Muscle of back (tissue), 11 donors: ENCODE measurements around the gene PPP2R1B. TPM values are rescaled to one million over a fixed set of nuclear protein-coding genes. Genes with fewer than 3 reads are reported as not detected.
A peak's percentile ranks its signal among the peaks of the same experiment; 100 is the strongest.
"Not testable (repeated sequence)": the region's sequence is repeated elsewhere in the genome, so short reads cannot be mapped to it uniquely, and the experiment has no call there.

Source experiments
- DNase-seq, 3 donors: peaks; one replicate each; pipeline versions ENCODE4 v3.0.0 to v3.0.0-alpha.2; 2013
- polyA plus RNA-seq, 10 donors: library from polyadenylated mRNA; unstranded; fragments of 120-200 nt; gene quantifications; one replicate each; pipeline ENCODE4 v1.2.1, GENCODE V29; 2013; ENCODE audit not compliant: insufficient read length in 10 of 10

PPP2R1B gene
- polyA plus RNA-seq, 10 donors, result 8.9 to 16.1 (median 11.0) TPM

DNA sequence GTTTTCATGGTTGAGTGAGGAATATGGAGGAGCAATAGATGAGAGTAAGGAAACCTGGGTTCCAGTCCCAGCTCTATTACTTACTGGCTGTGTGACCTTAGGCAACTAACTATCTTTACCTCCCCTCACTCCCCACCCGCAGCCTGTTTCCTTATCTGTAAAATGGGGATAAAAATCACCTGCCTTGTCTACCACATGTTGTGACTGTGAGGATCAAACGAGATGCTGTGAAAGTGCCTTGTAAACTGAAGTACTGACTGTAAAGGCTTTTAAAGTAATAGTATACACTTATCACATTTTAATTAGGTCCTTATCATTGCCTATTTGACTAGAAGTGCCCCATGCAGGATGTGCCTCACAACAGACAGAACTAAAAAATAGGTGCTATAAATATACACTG is 18.9 kb upstream of the PPP2R1B start:
- DNase-seq, result no peak

GRCh38 chr11:111784311-111784710 is 18.1 kb upstream of the PPP2R1B start:
- not testable (repeated sequence) for DNase-seq

- DNase-seq, result no peak
Observed at GRCh38 chr11:111782109-111782741, 16.0 kb upstream of the PPP2R1B start.

GRCh38 chr11:111779118-111779517 is 12.9 kb upstream of the PPP2R1B start:
- no peak for DNase-seq

DNA sequence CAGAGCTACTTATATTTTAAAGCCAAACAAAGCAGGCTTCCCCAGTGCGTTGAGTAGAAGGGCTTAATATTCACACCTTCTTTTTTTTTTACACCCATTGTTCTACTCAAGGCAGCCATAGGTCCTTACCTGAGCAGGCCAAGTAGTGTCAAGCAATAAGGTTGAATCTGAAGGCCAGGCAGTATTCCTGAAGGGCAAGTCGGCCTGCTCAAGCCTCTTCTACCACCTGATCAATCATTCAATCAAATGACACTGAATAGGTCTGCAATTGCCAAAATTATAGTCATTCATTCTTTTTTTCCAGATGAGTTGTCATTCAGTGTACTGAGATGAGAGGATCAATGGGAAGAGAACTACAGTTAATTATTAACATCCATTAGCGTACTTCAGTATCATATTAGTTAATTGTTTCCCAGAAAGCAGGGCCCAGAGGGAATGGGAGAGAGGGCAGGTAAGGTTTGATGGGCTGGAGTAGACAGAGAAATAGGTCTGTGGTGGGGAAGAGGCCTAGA is 11.9 kb upstream of the PPP2R1B start:
- DNase-seq, result no peak

DNA sequence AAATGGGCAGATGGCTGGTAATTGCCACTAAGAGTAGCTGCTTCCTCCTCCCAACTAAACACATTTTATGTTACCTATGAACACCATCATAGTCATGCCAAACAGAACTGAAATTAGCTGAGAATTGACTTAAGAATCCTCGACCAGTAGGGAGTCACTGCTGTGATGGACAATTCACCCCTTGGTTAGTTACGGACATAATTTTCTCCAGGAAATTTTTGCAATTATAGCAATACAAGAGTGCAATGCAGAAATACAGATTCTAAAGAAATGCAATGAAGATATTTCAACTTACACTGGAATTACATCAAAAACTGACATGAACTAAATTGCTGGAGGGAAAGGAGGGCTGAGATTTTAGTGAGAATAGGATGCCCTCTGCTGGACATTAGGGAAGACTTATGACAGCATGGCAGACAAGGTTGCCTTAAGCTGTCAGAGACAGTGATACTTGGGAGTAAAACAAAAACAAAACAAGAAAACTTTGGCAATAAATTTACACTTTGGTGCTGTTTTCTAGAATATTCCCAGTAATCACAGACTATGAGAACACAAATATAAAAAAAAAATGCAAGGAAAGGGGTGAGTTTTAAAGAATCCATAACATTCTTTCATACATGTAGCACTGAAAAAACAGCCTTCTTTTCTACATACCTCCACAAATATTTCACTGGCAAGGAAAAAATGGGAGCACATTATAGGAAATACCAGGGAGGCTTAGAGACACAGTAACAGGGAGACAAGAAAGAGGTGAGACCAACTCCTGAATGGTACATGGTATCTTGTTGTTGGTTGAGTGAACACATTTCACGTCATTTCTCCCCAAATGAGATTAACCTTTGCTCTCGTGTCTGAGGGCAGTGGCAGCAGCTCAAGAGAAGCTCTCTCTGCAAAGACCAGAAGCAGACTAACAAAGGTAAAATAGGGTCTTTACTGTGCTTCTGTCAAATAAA is 11.2 kb upstream of the PPP2R1B start:
- peak; percentile 74 to 88 (median 77) for DNase-seq

DNA sequence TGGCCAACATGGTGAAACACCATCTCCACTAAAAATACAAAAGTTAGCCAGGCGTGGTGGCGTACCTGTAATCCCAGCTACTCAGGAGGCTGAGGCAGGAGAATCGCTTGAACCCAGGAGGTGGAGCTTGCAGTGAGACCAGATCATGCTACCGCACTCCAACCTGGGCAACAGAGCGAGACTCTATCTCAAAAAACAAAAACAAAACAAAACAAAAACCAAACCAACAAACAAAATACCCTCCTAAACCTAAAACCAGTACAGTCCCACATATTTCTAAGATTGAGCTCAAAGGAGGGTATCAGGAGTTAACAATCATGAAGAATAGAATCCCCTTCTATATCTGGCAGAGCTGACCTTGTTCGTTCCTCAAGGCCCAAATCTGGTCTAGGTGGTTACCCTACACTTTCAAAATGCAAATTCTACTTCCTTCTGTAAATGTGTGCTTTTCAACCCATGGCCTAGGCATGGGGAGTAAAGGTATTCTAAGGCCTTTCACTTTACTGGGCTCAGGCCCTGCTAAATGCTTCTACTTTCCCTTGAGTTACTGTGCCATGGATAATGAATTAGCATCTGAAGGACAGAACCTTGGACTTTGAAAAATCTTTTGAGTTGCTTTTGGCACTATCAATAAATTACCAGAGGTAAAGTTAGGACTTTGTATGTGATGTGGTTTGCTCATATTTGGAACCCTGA is 10.4 kb upstream of the PPP2R1B start:
- DNase-seq, result no peak

DNA sequence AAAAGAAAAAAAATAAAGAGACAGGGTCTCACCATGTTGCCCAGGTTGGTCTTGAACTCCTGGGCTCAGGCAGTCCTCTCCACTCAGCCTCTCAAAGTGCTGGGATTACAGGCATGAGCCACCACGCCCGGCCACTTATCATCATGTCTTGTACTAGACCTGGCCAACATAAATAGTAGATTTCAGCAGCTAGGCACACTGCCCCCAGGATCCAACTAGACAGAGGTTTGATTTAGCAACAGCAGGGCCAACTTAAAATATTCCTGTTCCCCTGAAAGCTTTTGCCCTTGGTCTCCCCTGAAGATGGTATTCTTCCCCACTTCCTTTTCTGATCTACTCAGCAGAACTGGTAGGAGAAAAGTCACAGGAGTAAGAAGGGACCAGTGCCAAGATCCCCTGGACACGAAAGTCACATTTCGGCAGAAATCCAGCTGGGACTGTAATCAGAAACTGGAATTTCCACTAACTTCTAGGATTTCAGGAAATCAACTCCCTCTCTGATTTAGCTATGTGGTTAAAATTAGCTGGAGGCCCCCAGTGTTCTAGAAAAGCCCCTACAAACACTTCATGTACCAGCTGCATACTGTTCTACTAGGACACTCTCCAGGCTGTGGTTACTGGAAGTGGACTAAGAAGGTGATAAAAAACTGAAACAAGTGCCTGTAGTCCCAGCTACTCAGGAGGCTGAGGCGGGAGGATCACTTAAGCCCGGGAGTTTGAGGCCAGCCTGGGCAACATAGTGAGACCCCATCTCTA is 8.9 kb upstream of the PPP2R1B start:
- peak; percentile 43 to 73 (median 55) for DNase-seq

DNA sequence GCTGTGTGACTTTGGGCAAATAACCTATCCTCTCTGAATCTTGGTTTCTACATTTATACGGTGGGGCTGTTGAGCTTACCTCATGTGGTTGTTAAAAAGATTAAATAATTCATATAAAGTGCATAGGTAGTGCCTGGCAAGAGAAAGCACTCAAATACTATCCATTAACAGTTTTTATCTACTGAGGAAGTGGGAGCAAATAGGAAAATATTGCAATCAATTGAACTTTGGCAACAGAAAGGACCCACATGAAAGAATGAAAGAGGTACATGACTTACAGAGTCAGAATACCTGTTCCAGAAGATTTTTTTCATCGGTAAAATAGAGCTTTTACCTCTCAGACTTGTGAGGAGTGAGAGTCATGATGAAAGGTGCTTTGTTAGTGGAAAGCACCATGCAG is 6.3 kb upstream of the PPP2R1B start:
- DNase-seq, result no peak

DNA sequence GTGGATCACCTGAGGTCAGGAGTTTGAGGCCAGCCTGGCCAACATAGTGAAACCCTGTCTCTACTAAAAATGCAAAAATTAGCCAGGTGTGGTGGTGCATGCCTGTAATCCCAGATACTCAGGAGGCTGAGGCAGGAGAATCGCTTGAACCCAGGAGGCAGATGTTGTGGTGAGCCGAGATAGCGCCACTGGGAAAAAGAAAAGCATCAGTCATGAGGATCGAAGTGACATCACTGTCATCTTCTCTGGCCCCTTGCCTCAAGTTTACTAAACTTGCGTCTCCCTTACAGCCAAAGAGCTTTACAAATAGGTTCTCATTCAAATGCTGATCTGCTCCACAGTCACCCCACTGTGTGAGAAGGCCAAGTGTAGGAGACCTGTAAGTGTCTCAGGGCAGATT is 5.0 kb upstream of the PPP2R1B start:
- not testable (repeated sequence) for DNase-seq

- no peak for DNase-seq
Observed at GRCh38 chr11:111770581-111771134, 4.5 kb upstream of the PPP2R1B start.

DNA sequence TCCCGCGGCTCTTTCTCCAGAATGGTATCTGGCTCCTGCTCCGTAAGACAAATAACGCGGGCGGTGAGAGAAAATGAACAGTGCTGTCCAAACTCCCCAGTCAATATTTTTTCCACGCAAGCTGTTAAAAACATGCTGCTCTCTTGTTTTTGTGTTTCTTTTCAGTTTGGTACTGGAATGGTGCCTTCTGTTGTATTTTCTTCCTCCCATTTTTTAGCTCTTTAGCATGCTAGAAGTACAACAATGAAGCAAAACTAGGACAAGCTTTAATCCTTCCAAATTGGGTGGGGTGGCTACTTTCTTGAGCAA is 599 bp upstream of the PPP2R1B start:
- no peak for DNase-seq

DNA sequence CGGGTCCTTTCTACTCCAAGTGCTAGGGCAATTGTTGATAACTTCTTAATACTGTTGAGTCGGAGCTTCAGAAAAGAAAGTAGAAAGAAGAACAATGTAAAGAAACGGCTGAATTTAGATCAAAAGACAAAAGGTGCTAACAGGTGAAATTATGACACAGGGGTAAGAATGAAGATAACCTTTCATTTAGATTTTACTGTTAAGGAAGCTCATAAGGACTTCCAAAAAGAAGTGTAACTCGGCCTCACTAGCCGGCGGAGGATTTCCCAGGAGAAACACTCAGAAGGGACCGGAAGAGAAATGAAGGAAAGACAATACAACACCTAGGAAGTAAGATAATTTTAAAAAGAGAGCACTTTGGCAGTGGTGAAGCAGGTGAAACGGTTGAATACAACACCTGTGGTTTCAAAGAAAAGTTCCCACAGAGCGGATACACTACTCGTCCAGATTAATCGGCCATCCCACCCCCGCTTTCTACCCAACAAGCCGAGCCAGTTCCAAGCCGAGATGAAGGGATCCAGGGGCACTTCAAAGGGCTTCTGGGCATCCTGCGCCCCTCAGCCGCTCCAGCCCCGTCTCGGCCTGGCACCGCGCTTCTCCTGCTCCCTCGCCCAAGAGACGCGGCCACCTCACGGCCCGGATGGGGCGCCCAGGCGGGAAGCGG is 737 bp downstream of the PPP2R1B start:
- no peak for DNase-seq

DNA sequence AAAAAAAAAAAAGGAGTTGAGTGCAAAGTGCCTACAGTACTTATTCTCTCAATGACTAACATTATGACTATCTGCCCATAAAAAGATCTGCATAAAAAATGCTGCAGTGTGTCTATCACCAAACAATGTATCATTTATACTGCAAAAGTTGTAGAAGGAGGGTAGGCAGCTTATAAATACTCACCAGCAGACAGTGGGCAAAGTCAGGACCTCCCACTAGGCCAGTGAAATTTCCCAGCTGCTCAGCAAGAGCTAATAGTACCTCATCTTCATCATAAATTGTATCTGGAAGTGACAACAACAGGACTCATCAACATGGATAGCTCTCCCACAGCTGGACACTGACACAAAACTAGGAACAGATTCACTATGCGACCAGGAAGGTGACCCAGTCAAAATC is 1.6 kb downstream of the PPP2R1B start:
- no peak for DNase-seq

DNA sequence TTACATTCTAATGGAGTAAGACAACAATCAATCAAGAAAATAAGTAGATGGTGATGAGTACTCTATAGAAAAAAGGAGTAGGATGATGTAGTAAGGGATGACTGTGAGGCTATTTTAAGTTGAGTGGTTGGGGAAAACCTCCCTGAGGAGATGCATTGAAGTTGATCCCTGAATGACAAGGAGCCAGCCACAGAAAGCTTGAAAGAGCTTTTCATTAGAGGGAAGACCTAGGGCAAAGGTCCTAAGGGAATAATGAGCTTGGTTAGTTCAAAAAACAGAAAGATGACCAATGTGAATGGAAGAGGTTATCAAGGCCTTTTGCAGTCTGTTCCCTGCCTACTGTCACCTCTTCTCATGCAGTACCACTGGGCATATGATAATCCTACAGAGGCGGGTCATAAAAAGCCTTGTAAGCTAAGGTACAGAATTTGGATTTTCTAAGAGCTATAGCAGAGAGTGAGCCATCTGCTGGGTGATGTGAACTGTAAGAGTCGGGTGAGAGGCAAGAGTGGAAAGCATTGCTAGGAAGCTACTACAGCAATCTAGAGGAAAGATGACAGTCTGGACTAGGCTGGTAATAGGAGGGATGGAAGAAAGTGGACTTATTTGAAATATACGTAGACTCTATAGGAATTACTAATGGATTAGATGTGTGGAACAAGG is 3.1 kb downstream of the PPP2R1B start:
- no peak for DNase-seq

- DNase-seq, result no peak
Observed at GRCh38 chr11:111762526-111762925, 3.7 kb downstream of the PPP2R1B start.

DNA sequence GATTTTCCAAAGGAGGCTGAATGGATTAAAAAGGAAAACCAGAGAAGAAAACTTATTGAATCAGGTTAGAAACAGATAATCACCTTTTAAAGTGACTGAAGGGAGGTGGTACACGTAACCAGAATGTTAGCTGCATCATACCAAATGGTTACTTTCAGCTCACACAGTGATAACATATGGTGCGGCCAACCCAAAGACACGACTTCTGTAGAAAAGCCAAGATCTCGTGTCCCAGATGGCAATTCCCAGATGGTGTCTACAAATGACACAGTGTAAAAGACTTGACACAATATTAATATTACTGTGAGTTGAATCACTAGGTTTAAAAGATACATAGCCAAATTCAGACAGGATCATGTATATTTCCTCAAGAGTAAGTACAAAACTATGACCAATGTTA is 5.2 kb downstream of the PPP2R1B start:
- no peak for DNase-seq

GRCh38 chr11:111759778-111760407 is 6.3 kb downstream of the PPP2R1B start:
- DNase-seq, result no peak

DNA sequence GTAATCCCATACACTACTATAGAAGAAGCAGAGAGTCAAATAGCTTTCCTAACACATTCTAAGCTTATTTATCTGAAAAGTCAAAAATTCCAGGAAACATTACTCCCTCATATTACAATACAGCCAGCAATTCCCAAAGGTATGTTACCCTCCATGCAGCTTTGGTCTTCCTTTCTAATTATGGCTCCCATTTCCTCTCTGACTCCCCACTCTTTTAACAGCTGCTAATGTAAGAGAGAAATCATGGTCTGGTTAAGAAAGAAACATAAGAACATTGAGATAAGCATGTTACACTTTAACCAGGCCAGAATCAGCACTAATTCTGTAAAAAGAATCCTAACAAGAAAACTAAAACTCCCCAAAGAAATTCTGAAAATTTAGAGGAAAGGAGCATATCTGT is 6.8 kb downstream of the PPP2R1B start:
- no peak for DNase-seq

DNA sequence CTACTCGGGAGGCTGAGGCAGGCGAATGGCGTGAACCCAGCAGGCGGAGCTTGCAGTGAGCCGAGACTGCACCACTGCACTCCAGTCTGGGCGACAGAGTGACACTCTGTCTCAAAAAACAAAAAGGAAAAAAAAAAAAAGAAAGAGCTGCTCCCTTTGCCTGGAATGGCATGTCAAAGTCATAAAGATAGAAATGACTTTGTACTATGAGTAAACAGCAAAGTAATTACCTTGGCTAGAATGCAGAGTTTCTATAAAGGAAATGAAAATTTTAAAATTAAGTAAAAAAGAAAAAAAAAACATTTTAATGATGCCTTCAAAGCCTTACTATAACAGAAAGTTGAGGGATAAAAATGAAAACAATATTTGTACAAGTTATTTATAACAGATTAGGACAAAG is 10.1 kb downstream of the PPP2R1B start:
- no peak for DNase-seq
